Neuron (in vitro differentiated cells): Measurements from ENCODE around the gene SEMA3A.

Source experiments
- H2AFZ ChIP-seq: one replicate; pipeline ENCODE4 v1.6.1; 2013; ENCODE audit warnings: low read depth, mild to moderate bottlenecking, inconsistent platforms, low read length, moderate library complexity
- H3K27me3 ChIP-seq: one replicate; pipeline ENCODE4 v1.6.1; 2013; ENCODE audit warnings: low read length; ENCODE audit not compliant: insufficient read depth
- H3K36me3 ChIP-seq: one replicate; pipeline ENCODE4 v1.6.1; 2013; ENCODE audit warnings: low read length; ENCODE audit not compliant: insufficient read depth
- H3K4me1 ChIP-seq: one replicate; pipeline ENCODE4 v1.6.1; 2013; ENCODE audit warnings: low read length; ENCODE audit not compliant: insufficient read depth
- H3K4me3 ChIP-seq: 2 replicates; pipeline ENCODE4 v1.5.1; 2013; ENCODE audit warnings: mild to moderate bottlenecking, low read length, moderate library complexity
- H3K9me3 ChIP-seq: one replicate; pipeline ENCODE4 v1.6.1; 2013; ENCODE audit warnings: low read length

Gene SEMA3A

DNA sequence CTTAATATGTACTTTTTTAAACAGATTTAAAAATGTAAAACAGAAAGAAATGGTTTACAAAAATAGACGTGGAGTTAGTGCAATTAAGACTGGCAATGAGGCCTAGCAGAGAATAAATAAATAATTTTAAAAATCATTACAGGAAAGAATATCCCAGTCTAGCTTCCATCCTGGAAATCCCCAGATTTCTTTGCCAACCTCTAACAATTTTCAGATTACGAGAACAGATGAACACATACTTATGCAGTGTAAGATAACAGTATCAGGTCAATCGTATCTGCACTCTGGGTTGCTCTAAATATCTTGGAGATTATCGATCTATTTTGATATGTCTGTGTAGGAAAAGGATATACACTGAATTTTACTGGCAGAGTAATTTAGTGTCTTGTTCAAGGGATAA lies 210.5 kb downstream of the SEMA3A start:
- H3K9me3 ChIP-seq = peaks cover 3% of the 10 kb centered on the region
- H3K4me3 ChIP-seq = no peak overlapping the region
- no peaks in the 10 kb centered on the region for H3K27me3 ChIP-seq
- no peaks in the 10 kb centered on the region for H3K4me1 ChIP-seq
- H2AFZ ChIP-seq = no peak overlapping the region
- H3K36me3 ChIP-seq = peaks cover 23% of the 10 kb centered on the region

DNA sequence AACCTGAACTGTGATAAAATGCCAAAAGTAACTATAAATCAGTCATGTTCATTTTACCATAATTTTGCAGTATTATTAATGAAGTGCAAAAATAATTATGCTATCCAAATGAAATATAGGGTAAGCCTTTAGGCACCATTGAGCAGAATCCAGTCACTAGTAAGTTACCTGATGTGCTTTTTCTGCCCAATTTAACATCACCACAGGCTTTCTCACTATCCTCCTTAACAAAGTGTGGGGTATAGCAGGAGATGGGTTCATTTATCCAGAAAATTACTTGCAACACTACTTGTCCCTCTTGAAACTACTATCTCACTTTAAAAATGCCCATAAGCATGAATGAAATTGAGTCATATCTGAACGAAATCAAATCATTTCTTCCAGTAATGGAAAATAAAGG lies 211.0 kb downstream of the SEMA3A start:
- H3K9me3 ChIP-seq = peaks cover 3% of the 10 kb centered on the region
- no peak overlapping the region for H2AFZ ChIP-seq
- H3K36me3 ChIP-seq = peaks cover 23% of the 10 kb centered on the region
- H3K4me1 ChIP-seq = no peaks in the 10 kb centered on the region
- H3K4me3 ChIP-seq = no peak overlapping the region
- no peaks in the 10 kb centered on the region for H3K27me3 ChIP-seq

DNA sequence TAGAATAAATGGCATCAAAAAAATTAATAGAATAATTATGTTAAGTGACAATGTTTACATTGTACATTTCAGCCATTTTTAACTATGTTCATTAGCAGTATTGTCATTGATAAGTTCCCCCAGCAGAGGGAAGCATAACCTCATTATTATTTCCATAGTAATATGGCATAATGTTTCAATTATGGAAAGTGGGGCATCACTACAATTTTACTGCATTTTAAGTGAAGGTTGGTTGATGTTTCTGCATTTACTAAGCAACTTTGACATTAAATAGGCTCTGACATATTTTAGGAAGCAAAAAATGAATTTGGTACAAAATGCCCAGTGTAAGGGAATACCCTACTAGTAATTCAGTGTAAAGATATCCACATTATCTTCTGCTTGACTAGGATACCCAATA lies 218.3 kb downstream of the SEMA3A start:
- peaks cover 22% of the 10 kb centered on the region for H3K36me3 ChIP-seq
- H2AFZ ChIP-seq = no peak overlapping the region

DNA sequence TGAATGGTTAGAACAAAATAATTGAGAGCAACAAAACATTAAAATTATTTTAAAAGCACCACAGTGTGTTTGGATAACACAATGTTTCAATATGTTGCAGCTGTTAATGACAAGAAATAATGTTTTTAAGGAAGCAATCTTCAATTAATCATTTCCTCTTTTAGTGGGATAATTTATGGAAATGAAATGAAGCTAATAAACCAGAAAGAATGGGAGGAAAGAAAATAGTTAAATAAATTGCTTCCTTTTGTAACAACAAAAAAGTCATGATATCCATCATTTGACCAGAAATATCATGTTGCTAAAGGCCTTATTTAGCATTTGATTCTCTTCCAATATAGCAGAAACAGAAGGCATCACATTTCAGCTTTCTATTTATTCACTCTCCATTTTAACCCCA lies 224.5 kb downstream of the SEMA3A start:
- H3K27me3 ChIP-seq = no peaks in the 10 kb centered on the region
- H3K4me3 ChIP-seq = no peak overlapping the region
- H3K9me3 ChIP-seq = no peaks in the 10 kb centered on the region
- H3K4me1 ChIP-seq = no peaks in the 10 kb centered on the region
- peaks cover 13% of the 10 kb centered on the region for H3K36me3 ChIP-seq
- no peak overlapping the region for H2AFZ ChIP-seq

More for the DNA sequence above, 218.3 kb downstream of the SEMA3A start:
- H3K9me3 ChIP-seq = peaks cover 2% of the 10 kb centered on the region
- no peak overlapping the region for H3K4me3 ChIP-seq
- no peaks in the 10 kb centered on the region for H3K4me1 ChIP-seq
- no peaks in the 10 kb centered on the region for H3K27me3 ChIP-seq

DNA sequence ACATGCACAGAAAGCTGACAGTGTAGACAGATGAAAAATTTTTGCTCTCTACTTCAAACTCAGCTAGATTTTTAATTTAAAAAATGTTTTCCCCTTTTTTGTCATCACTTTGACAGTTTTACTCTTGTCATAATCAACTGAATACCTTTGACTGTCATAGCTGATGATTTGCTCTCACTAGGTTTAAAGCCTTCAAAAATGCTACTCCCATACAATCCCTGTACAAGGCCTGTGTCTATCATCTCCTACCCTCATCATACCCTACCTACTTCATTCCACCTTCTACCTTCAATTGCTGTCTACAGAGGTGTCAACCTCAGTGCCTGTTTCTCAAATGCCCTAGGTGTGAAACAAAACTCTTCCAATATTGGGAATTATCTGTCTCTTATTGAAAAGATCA lies 230.3 kb downstream of the SEMA3A start:
- no peak overlapping the region for H3K4me3 ChIP-seq
- no peaks in the 10 kb centered on the region for H3K27me3 ChIP-seq
- H3K4me1 ChIP-seq = no peaks in the 10 kb centered on the region
- H3K36me3 ChIP-seq = peaks cover 27% of the 10 kb centered on the region
- no peaks in the 10 kb centered on the region for H3K9me3 ChIP-seq
- H2AFZ ChIP-seq = no peak overlapping the region

DNA sequence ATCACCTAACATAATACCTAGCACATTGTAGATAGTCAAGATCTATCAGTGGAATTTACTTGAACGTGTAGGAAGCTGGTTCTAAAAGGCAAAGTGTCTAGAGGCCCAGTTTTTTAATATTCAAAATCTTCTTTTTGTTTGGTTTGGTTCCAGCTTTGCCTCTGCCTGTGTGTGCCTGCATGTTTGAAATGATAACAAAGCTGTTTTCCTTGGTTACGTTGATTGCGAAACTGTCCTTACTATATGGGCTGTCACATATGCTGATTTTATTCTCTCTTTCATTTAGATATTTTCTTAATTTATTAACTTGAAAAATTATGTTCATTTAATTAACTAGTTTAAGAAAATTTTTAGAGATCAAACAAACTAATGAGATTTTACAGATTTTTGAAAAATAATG lies 237.3 kb downstream of the SEMA3A start:
- Histone ChIP-seq H3K36me3 (peaks cover 26% of the 10 kb centered on the region), H3K27me3 (no peaks in the 10 kb centered on the region), H3K4me1 (no peaks in the 10 kb centered on the region), H2AFZ (no peak overlapping the region), H3K9me3 (no peaks in the 10 kb centered on the region), H3K4me3 (no peak overlapping the region)

DNA sequence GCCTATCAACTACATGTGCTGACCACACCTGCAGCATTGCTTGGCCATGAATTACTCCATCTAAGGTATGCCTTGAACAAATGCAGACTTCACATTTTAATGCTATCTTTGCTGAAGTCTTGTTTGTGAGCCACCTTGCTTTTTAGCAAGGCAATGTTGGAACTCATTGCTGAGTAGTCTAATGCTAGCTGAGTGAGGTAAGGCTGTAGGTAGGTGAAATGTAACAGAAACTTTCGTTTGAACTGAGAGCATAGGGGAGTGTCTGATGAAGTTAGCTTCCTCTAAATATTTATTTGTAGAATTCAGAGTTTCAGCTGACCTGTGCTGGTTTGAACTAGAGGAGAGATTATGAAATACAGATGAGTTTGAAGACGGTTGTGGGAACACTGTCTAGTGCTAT lies 238.5 kb downstream of the SEMA3A start:
- no peaks in the 10 kb centered on the region for H3K9me3 ChIP-seq
- H3K4me3 ChIP-seq = no peak overlapping the region
- no peaks in the 10 kb centered on the region for H3K27me3 ChIP-seq
- peaks cover 17% of the 10 kb centered on the region for H3K36me3 ChIP-seq
- H2AFZ ChIP-seq = no peak overlapping the region
- H3K4me1 ChIP-seq = no peaks in the 10 kb centered on the region

DNA sequence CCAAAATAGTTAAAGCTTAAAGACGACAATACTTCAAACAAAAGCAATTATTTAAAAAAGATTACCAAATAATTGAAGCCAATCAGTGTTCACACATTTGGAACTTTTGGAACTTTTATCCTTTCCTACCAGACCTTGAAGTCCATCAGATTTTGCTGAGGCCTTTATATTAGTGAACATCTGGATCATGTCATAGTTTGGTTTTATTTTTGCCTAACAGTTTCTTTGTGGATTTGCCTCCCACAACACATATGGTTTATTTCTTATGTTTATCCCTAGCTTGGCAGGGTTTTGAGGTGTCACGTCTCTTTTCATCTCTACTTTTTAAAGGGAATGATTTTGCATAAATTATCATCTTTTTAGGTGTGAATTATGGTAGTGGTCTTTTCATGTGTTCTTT lies 242.4 kb downstream of the SEMA3A start:
- Histone ChIP-seq H3K4me3 (no peak overlapping the region), H3K4me1 (no peaks in the 10 kb centered on the region), H2AFZ (no peak overlapping the region), H3K27me3 (no peaks in the 10 kb centered on the region), H3K36me3 (no peaks in the 10 kb centered on the region), H3K9me3 (no peaks in the 10 kb centered on the region)

DNA sequence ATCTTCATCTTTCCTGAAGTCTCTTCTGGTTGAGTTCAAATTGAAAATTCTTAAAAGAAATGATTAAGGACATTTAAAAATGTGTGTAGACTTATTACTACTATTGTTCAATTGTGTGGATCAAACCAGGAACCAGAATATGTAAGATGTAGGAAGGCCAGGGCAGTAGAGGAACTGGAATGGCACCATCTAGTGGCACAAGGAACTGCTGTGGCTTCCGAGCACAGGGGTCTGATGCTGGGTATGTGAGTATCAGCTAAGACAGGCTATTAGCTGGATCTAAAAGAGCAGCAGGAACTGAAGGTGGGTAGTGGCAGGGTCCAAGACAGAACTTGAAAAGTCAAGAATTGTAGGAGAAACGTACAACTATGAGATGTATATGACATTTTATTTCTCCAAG lies 247.3 kb downstream of the SEMA3A start:
- H3K9me3 ChIP-seq = no peaks in the 10 kb centered on the region
- no peaks in the 10 kb centered on the region for H3K36me3 ChIP-seq
- no peaks in the 10 kb centered on the region for H3K27me3 ChIP-seq
- H2AFZ ChIP-seq = no peak overlapping the region
- no peak overlapping the region for H3K4me3 ChIP-seq
- no peaks in the 10 kb centered on the region for H3K4me1 ChIP-seq

DNA sequence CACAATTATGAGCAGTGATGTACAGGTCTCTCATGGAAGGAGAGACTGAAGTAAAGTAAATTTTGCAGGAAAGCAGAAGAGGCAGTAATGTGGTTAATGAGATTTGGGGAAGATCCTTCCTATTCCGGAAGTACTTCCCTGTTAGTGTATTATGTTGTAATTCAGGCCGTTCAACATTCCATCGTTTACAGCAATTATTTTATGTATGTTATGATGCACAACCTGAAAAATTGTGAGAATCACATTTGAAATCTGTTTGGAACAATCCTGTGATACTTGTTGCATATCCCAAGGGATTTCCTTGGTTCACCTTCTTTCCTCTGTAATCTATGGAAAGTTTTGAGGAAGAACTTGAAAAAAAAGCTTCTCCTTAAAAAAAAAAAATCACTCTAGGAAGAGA lies 247.8 kb downstream of the SEMA3A start:
- H3K9me3 ChIP-seq = no peaks in the 10 kb centered on the region
- no peaks in the 10 kb centered on the region for H3K36me3 ChIP-seq
- no peak overlapping the region for H2AFZ ChIP-seq
- no peak overlapping the region for H3K4me3 ChIP-seq
- H3K27me3 ChIP-seq = no peaks in the 10 kb centered on the region
- no peaks in the 10 kb centered on the region for H3K4me1 ChIP-seq

DNA sequence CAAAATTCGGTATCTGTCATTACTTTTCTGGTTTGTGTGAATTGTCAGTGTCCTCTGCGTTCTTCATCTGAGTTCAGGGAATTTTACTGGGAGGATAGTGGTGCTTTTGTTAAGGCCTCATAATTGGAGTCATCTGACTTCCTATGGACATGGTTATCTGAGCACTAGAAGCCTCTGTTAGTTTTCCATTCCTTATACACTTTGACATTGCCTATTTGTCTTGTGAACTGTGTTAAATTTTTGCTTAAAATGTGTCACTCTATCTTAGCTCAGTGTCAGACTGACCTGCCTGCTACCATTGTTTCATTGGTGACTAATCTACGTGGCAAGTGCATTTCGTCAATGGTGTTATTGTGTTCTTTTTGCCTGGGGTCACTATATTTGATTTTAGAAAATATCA lies 253.3 kb downstream of the SEMA3A start:
- no peaks in the 10 kb centered on the region for H3K9me3 ChIP-seq
- no peaks in the 10 kb centered on the region for H3K36me3 ChIP-seq
- no peaks in the 10 kb centered on the region for H3K27me3 ChIP-seq
- peak overlapping the region; percentile 1 for H2AFZ ChIP-seq
- peaks cover 7% of the 10 kb centered on the region for H3K4me1 ChIP-seq
- H3K4me3 ChIP-seq = no peak overlapping the region

DNA sequence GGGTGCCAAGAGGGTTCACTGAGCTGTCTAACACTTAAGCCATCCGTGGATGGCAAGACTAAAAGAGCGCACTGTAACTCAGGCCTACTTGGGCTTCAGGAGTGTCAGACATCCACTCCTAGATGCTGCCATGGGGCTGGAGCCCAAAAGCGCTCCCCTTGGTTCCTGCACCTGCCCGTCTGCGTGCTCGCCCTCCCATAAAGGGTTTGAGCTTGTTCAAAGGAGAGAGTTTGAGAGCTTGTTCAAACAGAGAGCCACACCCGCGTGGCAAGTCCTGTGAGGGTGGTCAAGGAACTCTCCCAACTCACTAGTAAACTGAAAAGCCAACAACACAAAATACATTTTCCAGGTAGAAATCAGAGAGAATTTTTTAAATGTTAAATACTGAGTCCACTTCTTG lies 256.7 kb downstream of the SEMA3A start:
- no peaks in the 10 kb centered on the region for H3K27me3 ChIP-seq
- peaks cover 7% of the 10 kb centered on the region for H3K4me1 ChIP-seq
- no peak overlapping the region for H3K4me3 ChIP-seq
- H2AFZ ChIP-seq = no peak overlapping the region
- no peaks in the 10 kb centered on the region for H3K9me3 ChIP-seq
- no peaks in the 10 kb centered on the region for H3K36me3 ChIP-seq

DNA sequence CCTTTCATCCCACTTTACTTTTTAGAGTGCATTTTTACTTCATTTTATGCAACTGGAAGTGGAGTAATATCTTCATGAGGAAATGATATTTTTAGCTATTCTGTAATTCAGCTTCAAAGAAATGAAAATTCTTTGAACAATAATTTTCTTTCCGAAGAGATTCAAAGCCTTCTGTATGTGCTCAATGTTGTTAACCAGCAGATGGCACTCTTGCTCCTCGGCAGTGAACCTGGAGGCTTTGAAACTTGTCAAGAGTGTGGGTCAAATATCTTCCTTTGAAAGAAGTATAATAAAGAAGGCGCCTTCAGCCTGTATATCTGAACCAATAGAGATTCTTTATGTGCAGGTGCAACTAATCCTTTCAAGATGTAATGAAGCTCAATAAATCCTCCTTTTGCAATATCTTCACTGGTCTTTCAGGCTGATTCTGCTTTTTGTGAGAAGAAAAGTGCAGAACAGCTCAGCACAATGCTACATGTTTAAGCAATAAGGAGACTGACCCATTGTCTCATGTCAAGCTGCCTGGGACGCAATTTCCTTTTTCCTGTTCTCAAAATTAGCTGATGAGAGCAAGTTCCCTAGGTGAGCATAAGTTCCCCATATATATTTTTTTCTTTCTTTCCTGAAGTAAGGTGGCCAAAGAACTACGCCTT lies 258.4 kb downstream of the SEMA3A start:
- no peaks in the 10 kb centered on the region for H3K36me3 ChIP-seq
- no peak overlapping the region for H3K4me3 ChIP-seq
- H2AFZ ChIP-seq = no peak overlapping the region
- H3K27me3 ChIP-seq = no peaks in the 10 kb centered on the region
- H3K4me1 ChIP-seq = peaks cover 4% of the 10 kb centered on the region
- H3K9me3 ChIP-seq = no peaks in the 10 kb centered on the region

DNA sequence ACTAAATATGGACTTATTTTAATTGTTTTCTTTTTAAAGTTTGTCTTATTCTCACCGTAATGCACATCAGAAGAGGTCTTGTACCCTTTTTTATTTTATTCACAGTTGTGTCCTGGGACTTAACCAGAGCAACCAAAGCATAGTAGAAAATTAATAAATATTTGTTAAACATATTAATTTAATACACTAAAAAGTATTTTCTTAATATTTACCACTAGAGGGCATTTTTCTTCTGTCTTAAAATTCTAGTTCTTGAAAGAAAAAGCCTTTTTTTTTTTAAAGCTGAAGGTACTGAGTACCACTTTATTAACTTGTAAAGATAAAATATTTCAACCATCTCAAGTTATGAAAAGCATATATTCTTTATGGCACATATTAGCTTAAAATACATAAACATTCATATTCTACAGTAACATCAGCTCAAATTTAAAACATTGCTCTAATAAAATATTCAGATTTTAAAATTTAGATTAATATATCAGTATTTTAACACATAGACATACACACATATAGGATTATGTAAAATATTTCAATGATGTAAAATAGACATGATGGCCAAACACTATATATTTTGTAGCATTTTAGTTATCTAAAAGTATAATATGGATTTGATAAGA lies 260.4 kb downstream of the SEMA3A start:
- Histone ChIP-seq H3K4me1 (no peaks in the 10 kb centered on the region), H3K4me3 (no peak overlapping the region), H3K27me3 (no peaks in the 10 kb centered on the region), H3K36me3 (no peaks in the 10 kb centered on the region), H2AFZ (no peak overlapping the region), H3K9me3 (no peaks in the 10 kb centered on the region)
